HG03159 (cell line): Measurements from ENCODE around the gene BRICD5.
"Not testable (repeated sequence)": the region's sequence is repeated elsewhere in the genome, so short reads cannot be mapped to it uniquely, and the experiment has no call there.

Source experiments
- ATAC-seq: cut with Tn5 transposase; IDR thresholded peaks from one replicate; pipeline ENCODE4 v1.9.1; 2021; ENCODE audit warnings: mild to moderate bottlenecking, moderate library complexity; ENCODE audit not compliant: unreplicated experiment

BRICD5 gene

DNA sequence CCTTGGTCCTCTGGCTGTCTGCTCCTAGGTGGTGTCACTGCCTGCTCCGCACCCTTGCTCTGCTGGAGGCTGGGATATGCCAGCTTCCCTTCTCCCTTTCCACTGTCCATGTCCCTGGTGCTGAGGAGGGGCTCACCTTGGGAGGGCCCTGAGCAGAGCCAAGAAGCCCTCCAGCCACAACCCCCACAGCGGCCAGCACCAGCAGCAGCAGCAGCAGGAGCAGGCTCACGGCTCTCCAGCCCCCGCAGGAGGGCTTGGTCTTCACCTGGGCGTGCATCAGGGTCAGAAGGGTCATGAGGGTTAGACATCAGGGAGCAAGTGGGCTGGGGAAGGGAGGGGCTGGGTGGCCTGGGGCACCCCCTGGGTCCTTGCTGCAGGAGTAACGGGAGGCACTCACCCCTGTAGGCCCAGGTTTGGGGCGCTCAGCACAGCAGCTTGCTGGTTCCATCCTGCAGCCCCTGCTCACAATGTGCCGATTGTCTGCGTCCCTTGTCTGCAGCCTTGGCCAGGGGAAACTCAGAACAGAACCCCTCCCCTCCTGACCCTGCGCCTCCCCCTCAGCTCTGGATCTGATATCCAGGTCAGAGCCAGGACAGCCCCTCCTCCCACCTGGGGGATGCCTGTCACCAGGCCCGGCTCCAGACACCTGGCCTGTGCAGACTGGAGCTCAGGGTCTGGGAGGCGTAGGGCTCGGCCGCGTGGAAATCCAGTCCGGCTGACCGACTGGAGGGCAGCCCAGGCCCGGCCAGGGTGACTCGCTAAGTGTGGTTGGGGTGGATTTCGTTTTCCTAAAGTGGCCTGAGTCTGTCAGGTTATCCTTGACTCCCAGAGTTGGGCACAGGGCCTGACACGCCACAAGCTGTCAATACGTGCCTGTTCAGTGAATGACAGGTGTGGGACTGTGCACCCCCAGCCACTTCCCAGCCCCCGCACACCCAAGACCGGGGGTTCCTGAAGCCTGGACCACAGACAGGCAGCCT is at the start of gene BRICD5:
Gene BRICD5 (minus strand): TSS at position 478 of the 980 bp plus-strand sequence. CDS start 30 bp downstream, at position 448.
- no peak for ATAC-seq

DNA sequence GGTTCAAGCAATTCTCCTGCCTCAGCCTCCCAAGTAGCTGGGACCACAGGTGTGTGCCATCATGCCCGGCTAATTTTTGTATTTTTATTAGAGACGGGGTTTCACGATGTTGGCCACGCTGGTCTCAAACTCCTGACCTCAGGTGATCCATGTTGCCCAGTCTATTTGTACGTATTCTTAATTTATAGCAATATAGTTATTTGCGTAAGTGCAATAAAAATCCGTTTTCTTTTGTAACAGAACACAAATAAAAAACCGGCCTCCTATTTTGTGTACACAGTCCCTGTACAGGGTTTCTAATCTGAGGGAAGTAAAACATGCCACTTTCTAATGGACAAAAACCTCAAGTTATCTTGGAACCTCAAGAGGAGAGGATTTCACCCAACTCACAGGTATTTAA is 49.6 kb upstream of the BRICD5 start:
- no peak for ATAC-seq

DNA sequence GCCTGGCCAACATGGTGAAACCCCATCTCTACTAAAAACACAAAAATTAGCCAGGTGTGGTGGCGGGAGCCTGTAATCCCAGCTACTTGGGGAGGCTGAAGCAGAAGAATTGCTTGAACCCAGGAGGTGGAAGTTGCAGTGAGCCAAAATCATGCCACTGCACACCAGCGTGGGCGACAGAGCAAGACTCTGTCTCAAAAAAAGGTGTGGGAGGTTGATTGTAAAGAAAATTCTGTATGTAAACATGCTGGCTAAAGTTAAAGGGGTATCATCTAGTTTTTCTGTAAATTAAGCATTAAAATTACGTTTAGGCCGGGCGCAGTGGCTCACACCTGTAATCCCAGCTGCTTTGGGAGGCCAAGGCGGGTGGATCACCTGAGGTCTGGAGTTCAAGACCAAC is 47.9 kb upstream of the BRICD5 start:
- ATAC-seq = not testable (repeated sequence)

DNA sequence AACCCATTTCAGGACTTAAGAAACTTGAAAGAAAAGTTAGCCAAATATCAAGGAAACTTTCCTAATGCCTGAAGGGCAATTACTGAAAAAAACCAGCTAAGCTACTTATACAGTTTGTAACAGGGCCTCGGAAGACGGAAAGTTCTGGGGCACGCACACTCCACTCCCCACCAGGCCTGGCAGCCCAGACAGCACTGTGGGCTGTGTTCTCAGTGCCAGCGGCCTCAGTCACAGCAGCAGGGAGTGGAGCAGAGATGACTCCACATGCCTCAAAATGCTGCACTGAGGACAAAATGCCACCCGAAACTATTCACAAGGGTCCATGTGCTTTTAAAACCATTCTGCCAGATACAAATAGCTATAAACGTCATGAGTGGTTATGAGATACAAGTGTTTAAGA is 47.1 kb upstream of the BRICD5 start:
- ATAC-seq = no peak

DNA sequence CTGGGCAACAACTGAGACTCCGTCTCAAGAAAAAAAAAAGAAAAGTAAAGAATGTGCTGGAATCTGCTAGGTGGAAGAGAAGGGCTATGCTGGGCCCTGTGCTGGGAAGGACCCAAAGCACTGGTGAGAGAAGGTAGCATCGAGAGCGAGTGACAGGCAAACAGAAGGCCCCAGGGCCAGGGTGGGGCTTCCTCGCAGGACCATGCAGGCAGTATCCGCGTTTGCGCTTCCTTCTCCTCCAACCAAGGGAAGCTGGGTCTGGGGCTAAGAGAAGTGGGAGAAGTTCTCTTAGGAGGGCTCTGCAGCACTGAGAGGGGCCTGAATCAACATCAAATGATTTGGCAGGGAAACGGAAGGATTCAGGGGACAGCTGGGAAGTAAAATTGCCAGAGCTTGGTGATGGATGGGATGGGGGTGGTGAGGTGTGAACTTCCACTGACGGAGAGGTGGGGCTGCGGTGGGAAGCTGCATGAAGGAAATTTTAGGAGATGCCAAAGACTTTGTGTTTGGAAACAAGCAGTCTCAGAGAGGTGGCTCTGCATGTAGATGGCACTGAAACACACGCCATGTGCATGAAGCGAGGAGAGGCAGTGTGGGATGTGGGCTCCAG is 46.0 kb upstream of the BRICD5 start:
- no peak for ATAC-seq

DNA sequence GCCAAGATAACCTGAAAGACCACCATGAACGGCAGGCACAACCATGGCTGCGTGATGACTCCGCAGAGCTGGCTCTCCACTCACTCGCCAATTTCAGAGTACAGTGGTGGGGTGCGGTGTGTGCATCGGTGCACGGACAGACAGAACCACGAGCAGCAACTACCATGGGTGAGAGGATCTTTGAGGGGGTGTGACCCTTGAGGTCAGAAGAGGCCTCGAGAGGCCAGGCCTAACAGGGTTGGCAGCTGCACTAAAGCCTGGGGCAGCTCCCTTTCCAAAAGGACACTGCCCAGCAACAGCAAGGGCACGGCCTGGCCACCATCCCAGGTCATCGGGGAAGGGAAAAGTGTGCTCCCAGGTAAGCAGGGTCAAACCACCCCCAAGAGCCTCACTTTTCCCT is 42.6 kb upstream of the BRICD5 start:
- no peak for ATAC-seq

DNA sequence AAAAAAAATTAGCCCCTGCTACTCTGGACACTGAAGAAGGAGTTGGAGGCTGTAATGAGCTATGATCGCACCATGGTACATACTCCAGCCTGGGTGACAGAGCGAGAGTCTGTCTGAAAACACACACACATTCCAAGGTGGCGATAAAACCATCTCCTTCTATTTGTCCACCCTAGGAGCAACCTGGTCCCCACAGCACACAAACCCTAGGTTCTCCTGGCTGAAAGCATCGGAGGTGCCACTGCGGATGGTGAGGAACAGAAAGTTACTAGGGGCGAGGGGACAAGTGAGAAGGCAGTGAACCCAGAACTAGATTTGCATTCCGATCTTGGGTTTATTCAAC is 42.1 kb upstream of the BRICD5 start:
- no peak for ATAC-seq

DNA sequence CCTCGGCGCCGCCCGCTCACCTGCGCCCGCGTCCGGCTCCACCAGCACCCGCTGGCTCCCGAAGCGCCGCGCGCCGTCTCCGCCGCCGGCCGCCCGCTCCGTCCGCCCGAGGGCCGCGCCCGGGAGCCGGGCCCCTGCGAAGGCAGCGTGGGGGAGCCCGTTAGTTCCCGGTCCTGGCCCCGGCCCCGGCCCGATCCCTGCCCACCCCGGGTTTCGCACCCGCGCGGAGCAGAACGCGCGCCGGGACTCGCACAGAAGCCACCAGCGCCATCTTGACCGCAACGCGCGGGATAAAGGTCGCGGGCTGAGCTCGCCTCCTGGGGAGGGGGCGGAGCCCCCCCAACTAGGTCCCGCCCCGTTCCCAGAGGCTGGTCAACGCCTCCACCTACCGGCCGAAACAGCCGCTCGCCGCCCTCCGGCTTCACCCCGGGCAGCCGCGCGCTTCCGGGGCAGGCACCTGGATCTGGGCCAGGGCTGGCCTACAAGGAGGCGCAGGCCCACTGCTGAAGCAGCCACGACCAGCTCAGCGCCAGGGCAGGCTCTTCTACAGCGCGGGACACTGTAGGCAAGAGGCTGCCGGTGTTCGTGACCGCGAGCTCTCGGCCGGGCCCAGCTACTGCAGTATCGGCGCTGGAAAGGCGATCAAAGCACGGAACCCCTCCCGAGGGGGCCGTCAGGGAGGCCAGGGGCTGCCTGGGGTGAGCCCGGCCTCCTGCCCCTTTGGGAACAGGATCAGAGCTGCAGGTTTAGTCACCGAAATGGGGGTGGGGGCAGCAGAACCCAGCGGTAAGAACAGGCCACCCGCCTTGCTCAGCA is 40.8 kb upstream of the BRICD5 start, which contains the start of gene ECI1:
Gene ECI1 (minus strand): TSS at position 292 of the 816 bp plus-strand sequence. CDS start 21 bp downstream, at position 271.
- ATAC-seq = peak; percentile 80

DNA sequence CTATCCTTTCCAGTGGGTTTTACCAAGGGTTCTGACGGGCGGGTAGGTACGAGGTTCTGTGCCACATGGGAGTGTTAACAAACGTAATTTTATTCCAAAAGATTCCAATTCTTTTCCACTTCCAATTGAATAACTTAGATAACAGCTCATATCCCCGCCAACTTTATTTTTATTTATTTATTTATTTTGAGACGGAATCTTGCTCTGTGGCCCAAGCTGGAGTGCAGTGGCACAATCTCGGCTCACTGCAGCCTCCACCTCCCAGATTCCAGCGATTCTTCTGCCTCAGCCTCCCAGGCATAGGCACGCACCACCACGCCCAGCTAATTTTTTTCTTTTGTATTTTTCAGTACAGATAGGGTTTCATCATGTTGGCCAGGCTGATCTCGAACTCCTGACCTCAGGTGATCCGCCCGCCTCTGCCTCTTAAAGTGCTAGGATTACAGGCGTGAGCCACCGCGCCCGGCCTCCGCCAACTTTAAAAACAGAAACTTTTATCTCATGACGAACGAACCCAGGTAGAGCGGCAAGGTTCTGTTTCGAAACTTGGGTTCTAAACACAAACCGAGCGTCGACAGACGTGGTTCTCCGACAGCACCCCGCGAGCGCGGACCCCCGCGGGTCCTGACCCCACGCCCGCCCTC is 40.1 kb upstream of the BRICD5 start:
- ATAC-seq = no peak

DNA sequence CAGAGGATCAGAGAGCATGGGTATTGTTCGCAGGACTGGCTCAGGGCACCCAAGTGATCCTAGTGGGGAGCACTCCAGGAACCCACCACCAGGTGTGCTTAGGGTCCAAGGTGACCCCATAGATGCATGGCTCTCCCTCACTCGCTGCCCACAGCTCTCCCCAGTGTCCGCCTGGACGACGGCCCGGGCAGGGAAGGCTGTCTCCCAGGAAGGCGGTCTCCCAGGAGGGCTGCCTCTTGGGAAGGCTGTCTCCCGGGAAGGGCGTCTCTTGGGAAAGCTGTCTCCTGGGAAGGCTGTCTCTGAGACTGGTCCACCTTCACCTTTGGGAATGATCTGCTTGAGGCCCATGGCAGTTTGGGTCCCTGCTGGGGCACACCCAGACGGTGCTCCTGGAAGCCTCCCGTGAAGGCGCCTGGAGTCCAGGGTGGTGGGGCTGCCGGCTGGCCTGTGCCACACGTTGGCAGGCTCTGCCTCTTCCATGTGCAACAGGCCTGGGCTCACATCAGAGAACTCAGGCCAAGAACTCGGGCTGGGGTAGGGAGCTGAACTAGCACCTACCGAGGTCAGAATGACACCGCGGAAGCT is 35.7 kb upstream of the BRICD5 start:
- ATAC-seq = no peak

DNA sequence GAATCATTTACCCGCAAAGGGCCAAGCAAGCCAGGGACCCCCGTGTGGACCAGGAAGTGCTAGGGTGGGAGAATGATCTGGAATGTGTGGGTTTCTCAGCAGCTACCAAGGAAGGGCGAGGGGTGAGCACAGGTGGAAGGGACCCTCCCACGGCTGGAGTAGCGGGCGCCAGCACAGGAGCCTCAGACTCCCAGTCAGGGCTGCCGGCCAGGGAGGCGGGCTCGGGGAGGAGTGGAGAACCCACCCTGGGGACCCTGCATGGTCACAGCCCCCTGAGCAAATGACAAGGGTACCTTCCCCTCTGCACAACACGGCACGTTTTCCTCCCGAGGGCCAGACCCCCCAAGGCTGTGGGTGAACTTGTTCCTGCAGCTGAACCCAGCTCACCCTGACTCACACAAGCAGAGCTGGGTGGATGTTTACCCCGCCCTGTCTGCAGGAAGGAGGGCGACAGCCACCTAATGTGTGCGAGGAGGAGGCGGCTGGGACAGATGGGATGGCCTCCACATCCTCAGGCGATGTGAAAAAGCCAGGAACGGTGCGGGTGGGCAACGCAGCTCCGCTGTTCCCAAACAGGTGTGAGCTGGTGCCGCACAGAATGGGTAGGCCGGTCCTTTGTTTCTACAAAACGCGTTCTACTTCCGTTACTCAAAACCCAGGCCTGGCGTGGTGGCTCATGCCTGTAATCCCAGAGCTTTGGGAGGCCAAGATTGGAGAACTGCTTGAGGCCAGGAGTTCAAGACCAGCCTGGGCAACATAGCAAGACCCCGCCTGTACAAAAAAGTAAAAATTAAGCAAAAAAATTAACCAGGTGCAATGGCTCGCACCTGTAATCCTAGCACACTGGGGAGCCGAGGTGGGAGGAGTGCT is 34.5 kb upstream of the BRICD5 start:
- ATAC-seq = no peak

DNA sequence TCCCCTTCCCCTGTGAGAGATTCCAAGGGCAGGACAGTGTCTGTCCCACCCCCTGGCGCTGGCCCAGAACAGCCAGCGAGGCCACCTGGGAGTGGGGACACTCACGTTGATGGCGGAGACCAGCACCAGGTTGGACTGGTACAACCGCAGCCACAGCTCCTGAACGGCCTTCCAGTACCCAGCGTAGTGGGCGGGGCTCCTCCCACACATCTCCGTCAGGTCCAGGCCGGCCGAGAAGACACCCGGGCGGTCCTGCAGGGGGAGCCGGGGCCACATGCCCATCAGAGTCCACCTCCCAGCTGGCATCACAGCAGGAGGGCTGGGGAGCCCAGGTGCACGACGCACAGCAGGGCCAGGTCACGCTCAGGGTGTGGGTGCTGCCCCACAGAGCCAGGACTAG is 33.6 kb upstream of the BRICD5 start:
- no peak for ATAC-seq

DNA sequence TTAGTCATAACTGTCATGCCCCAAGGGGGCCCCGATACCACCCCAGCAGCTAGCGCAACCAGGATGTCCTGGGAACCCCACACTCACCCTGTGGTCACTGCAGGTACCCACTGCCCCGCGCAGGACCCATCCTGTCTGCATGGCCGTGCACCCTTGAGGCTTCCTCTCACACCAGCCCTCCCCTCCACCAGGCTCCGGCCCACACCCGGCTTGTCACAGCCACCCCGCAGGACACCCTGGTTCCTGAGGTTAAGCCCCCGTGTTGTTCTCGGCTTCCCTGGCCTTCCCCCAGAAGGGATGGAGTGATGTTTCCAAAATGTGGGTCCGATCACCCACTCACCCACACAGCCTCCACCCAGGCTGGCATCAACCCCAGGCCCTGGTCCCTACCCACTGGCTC is 33.1 kb upstream of the BRICD5 start:
- ATAC-seq = no peak

DNA sequence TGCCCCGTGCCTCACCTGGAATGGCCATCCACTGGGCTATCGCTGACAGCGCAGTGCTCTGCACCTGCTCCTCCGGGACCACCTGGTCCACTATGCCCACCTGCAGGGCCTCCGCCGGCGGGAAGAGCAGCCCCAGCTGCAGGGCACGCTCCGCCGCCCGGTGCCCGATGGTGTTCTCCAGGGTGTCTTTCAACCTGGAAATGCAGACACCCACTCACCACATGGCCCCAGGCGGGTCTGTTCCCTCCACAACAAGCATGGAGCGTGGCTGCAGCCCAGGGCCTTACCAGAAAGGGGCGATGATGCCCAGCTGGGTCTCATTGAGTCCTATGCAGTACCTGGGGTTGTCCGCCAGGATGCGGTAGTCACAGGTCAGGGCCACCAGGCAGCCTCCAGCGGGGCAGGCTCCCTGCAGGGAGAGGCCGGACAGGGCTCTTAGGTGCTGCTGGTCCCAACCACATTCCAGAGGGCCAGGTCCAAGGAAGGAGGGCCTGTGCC is 32.4 kb upstream of the BRICD5 start:
- no peak for ATAC-seq

DNA sequence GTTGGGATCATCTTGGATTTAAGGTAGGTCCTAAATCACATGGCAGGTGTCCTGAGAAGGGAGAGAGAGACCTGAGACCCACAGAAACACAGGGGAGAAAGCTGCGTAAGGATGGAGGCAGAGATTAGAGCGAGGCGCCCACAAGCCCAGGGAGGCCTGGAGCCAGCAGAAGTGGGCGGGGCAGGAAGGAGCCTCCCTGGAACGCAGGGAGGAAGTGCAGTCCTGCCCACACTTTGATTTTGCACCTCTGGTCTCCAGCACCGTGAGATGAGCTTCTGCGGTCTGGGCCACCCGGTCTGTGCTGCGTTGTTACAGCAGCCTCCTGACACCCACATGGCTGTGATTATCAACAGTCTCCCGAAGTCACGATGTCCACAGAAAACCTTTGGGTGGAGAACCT is 31.9 kb upstream of the BRICD5 start:
- no peak for ATAC-seq

DNA sequence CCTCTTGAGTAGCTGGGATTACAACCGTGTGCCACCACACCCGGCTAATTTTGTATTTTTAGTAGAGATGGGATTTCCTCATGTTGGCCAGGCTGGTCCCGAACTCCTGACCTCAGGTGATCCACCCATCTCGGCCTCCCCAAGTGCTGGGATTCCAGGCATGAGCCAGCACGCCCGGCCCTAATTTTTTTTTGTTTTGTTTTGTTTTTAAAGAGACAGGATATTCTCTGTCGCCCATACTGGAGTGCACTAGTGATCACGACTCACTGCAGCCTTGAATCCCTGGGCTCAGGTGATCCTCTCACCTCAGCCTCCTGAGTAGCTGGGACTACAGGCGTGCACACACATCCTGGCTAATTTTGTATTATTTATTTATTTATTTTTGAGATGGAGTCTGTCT is 29.7 kb upstream of the BRICD5 start:
- ATAC-seq = not testable (repeated sequence)

DNA sequence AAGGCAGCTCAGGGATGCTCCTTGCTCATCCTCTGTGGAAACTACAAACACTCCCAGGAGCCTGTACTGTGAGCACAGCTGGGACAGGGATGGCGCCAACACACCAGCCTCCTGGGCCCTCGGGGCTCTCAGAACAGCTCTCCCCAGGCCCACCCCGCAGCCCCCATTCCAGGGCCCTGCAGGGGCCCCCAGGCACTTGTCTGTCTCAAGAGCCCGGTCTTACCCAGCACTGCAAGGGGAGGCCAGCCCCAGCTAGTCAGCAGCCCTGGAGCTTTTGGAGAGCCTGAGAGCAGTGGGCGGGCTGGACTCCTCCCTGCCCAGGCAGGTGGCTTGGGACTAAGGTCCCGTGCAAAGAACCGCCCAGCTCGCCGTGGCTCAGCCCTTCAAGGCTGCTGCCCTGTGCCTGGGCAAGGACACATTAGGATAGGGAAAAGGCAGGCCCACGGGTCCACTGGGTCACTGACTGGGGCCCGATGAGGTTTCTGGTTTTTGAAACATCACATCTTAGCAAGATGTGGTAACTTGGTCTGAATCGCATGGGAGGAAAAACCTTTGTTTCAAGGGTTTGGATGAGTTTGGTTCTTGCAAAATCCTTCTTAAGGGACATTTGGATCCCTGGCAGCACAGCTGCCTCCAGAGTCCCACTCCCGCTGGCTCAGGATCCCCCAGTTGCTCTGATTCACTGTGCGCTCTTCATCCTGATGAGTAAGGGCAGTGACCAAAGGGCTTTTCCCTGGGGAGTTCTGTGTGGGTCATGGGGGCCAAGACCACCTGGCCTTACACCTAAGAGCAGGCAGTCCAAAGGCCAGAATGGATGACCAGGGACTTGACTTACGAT is 28.4 kb upstream of the BRICD5 start:
- no peak for ATAC-seq

DNA sequence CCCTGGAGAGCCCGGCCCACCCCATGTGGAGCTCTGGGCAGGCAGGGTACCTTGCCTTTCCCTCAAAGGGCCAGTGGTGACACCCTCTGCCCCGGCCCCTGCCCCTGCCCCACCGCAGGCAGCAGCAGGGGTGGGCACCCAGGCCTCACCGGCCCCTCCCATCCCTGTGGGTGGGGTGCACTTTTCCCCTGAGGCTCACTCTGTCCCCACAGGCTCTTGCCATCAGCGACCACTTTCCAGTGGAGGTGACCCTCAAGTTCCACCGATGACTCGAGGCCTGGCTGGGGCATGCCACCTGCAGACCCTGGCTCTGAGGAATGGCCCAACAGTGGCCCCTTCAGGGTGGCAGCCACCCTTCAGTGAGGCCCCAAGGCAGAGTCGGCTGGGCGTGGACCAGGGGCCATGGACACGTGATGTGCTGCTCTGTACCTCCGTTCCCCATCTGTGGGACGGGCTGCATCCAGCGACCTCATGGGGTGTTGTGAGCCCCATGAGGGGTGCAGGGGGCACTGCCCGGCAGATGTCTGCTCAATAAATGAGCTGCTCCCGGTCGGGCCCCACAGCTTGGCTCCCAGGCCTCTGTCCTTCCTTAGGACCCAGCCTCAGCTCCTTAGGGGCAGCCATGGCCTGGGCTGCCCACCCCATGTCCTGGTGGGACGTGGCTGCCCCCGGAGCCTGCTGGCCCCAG is 27.6 kb upstream of the BRICD5 start:
- no peak for ATAC-seq
